Anterior cingulate cortex (tissue), 58 donors: Measurements from ENCODE around the gene APOBEC4.

Source experiments
- DNase-seq, 58 donors: peaks; one replicate each; lab custom pipeline; 2025; lab: John Stamatoyannopoulos, UW

APOBEC4 gene

DNA sequence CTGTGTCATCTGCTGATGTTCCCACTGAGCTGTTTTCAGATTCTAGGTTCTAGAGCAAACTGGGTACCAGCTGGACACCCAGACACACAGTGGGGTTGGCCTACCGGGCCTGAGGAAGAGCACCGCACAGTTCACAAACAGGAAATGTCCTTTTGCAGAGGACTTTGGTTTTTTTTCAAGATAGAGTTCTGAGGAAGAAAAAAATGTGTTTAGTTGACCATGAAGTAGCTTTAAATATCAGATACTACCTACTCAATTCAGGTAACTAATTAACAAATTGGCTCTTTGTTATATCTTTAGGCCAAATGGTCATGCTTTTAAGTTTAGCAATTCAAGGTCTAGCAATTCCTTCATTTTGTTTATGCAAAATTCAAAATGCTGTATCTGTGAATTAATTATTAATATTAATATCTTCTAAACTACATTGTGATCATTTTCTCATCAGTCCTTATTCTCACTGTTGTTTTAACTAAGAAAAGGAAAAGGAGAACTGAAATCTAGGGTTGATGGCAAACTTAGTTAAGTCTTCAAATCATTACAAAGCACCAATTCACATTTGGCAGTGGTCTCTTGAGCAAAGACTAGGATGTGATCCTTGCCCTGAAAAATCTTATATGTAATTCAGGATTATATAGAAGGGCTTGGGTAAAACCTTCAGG is 45.7 kb downstream of the APOBEC4 start:
- DNase-seq: no peak

DNA sequence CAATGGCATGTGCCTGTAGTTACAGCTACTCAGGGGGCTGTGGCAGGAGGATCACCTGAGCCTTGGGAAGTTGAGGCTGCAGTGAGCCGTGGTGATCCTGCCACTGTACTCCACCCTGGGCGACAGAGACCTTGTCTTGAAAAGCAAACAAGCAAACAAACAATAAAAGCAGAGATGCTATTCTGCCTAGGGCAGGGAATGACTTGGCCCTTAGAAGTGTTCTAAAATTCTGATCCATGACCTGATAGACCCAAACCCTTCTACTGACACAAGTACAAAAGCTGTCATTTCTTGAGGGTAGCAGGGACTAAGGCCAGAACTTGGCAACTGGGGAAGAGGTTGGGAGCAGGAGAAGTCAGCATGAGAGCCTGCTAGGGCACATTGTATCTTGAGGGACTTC is 47.2 kb downstream of the APOBEC4 start:
- DNase-seq: no peak

DNA sequence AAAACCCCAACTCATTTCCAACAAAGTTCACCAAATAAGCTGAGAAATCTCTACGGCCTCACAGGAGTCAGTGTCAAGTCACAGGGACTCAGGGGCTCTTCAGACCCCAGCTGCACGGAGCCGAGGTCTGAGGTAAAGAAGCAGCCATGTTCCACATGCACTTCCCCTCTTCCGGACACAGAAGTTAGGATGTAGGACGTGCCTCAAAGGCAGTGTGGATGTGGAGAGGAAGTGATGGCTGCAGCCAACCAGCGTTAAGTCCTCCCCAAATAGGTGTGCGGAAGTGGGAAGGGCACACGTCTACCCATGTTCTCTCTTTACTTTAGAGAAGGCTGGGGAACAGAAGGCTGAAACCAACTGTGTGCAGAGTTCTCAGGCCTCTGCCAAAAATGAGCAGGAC is 48.3 kb downstream of the APOBEC4 start:
- no peak for DNase-seq

GRCh38 chr1:183604038-183604808 is 48.9 kb downstream of the APOBEC4 start:
- DNase-seq: no peak

DNA sequence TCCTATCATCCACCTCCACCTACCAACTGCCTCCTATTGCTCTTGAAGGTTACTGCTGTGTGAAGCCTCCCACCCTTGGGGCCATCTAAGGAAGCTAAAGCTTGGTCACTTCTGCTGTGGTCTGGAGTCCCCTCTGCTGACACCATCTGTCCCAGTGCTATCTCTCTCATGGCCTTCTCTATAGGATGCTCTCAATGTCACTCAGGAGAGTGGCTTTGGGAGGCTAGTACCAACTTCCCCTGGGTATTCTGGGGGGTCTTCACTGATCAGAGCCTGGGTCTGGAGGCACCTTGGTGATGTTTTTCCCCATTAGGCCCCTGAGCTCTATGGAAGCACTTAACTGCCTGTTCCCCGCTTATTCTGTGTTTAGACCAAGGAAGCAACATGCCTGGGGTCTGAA is 50.6 kb downstream of the APOBEC4 start:
- no peak for DNase-seq

DNA sequence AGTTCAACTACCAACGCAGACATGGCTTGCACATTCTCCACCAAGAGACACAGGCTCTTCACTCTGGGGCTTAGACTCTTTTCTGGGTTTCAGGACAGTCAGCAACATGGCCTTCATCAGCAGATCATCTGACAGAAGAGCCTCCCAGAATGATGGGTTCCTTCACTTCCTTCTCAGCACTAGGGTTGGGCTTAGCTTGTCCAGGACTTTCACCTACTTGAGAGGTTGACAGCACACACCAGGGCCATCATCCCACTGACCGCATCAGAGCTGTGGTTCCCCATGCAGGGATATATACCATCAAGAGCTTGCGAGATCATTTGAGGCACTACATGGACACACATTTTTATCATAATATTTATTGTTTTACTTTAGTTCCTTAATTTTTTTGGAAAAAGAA is 52.5 kb downstream of the APOBEC4 start:
- no peak for DNase-seq

GRCh38 chr1:183600136-183600535 is 53.0 kb downstream of the APOBEC4 start:
- DNase-seq: no peak

DNA sequence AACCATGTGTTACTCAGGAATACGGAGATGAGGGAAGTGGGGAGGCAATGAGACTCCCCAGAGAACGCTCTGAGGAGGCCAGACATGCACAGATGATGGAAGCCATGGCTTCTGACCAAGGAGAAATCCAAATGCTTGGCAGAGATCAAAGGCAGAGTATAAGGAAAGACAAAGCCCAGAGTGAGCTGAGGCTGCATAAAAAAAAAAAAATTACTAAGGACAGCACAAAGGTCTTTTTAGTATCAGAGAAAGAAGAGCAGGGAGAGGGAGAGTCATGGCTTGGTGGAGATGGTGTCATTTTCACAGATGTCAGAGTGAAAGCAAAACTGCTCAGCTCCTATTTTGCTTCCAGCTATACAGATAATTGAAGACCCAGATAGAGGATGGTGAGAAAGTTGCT is 54.7 kb downstream of the APOBEC4 start:
- peak in 1 of 58 donors; percentile 26 for DNase-seq

GRCh38 chr1:183597656-183598347 is 55.3 kb downstream of the APOBEC4 start:
- DNase-seq: peak in 1 of 58 donors; percentile 11

DNA sequence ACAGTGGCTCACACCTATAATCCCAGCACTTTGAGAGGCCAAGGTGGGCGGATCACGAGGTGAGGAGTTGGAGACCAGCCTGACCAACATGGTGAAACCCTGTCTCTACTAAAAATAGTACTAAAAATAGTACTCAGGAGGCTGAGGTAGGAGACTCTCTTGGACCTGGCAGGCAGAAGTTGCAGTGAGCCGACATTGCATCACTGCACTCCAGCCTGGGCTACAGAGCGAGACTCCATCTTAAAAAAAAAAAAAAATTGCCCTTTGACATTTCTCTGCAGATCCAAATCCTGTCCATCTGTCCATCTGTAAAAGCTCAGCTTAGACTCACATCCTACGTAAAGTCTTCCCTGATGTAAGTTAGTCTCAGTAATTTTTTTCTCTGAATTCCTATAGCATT is 56.6 kb downstream of the APOBEC4 start:
- no peak for DNase-seq
